D341Med (cell line): Measurements from ENCODE around the gene TFE3.

Experiments used
- DNase-seq: peaks from one replicate; pipeline ENCODE4 v3.0.0; 2012; ENCODE audit warnings: low spot score

TFE3 gene

GRCh38 chrX:49061490-49061889, 18.3 kb upstream of the TFE3 start:
- DNase-seq: no peak

DNA sequence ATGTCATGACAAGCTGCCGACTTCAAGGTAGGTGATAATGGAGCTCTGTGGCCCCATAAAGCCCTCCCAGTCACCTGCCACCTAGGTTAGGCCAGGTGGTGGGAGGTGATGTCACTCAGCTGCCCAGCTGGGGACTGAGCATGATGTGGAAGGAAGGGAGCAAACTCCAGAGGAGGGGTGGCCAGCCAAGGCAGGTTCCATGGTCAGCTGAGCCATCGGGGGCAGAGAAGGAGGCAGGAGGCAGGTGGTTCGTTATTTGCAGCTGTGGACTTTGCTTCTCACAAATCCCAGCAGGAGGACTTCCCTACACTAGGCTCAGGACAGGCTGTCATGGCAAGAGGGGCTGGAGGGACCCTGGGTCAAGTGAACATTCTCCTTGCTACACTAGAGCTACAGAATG, 17.8 kb upstream of the TFE3 start:
- no peak for DNase-seq

- no peak for DNase-seq
Measured at GRCh38 chrX:49059681-49060085, 16.5 kb upstream of the TFE3 start.

- DNase-seq: no peak
Measured at GRCh38 chrX:49059201-49059600, 16.0 kb upstream of the TFE3 start.

- no peak for DNase-seq
Measured at GRCh38 chrX:49058794-49059193, 15.6 kb upstream of the TFE3 start, which contains the start of gene CCDC120. CCDC120 (plus strand) TSS chrX:49058999; CDS start chrX:49062042, 3,043 bp downstream.

DNA sequence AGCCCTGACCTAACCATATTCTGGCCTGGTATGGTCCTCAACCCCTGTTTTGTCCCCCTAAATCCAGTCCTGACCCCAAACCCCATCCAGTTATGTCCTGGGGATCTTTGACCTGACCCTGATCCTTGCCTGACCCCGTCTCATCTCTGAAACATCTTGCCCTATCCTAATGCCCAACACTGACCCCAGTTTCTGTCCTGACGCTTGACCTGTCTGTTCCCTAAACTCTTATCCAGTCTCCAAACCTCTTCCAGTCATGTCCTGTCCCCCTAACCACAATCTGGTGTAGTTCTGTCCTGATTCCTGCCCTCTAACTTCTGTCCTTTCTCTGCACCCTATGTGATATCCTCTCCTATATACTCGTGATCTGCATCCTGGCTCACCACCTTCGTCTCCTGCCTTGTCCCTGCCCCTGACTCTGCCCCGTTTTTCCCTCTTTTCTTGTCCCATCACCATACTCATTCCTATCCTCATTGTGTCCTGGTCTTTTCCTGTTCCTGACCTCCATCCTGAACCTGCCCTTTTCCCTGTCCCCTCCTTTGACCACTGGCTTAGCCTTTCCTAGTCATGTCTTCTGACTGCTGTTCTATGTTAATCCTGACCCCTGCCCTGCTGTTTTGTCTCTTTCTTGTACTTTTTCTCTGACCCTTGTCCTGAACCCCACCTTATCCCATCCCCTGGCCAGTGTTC, 11.1 kb upstream of the TFE3 start:
- no peak for DNase-seq

GRCh38 chrX:49053223-49054072, 10.3 kb upstream of the TFE3 start:
- peak; percentile 90 for DNase-seq

GRCh38 chrX:49043987-49044281, 777 bp upstream of the TFE3 start:
- no peak for DNase-seq

DNA sequence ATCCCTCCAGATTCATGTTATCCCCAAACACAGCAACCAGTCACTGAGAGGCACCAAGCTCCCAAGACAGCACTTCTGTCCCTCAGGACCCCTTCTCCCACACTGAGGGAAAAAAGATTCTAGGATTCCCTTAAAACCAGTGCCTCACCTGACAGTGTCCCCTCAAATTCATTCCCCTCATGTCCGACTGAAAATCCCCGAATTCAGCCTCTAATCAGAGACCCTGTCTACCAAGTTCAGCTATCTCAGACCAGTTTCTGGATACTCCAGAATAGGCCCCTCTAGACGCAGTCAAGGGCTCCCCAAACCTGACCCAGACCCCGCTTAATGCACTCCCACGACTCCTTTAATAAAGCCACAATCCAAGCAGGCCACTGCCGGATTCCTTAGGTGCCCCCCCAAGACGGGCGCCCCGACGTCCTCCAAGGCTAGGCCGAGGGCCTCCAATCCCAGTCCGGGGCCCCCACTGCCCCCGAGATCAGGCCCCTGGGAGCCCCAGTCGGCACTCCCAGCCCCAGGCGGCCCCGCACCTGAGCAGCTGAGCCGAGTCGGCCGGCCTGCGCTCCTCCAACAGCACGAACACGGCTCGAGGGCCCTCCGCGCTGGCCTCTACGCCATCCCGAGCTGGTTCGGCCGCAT, 457 bp downstream of the TFE3 start:
- no peak for DNase-seq

DNA sequence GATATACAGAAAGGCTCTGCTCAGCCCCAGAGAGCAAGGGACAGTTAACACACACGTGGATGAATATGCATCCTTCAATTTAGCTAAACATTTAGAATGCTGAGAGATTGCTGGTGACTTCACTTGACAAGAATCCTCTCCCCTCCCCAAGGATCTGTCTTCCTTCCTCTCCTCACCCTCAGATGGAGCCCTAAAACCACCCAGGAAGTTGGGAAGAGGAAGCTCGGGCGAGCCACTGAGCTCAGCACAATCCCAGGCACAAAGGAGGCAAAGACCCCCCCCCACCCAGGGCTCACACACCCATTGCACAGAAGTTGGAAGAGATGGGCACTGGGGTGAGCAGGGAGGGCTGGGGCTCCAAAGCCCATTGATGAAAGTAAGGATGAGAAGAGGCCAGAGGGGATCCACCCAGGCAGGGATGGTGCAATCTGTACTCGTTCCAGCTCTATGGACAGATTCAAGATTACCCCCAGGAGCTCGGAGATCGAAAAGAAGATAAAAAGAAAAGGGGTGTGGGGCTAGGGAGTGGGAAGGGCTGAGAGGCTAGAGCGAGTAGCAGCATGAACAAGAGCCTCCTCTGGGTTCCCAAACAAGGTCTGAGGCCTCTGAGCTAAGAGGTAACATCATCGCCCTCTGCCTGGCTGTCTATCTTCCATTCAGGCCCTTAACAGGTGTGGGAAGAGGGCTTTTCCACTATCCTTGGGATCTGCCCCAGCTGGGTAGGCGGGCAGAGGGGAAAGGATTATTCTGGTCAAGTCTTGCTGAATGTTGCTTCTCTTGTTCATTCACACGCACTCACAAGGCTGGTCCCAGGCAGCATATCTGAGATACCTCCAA, 1.2 kb downstream of the TFE3 start:
- DNase-seq: no peak

GRCh38 chrX:49040376-49040955, 2.7 kb downstream of the TFE3 start:
- no peak for DNase-seq

DNA sequence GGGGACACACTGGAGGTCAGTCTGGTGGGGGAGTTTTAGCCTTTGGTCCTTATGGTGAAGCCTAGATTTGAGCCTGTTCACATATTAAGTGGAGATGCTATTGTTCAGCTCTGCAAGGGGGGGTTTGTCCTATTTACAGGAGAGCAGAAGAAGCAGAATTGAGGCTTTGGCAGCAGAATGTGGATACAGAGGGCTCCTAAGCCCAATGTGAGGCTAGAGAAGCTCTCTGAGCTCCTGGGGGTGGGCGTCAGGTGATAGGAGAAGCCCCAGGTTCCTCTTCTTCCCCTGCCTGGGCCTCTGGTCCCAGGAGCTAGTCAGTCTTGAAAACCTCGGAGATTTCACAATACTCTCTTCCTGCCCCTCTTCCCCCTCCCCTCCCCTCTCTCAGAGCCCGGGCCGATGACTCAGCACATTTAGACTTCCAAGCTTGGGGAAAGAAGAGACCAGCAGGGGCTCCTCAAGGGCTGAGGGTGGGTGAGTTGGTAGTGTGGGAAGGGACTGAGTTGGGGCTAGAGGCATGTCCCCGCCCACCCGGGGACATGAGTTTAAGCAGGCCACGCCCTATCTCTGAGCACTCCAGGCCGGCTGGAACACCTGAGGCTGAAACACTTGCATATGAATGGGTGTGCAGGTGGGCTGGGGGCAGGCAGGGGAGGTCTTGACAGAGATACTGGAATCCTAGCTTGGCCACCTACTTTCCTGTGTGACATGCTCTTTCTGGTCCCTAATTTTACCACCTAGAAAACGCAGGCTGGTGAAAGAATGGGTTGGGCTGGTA, 3.4 kb downstream of the TFE3 start:
- peak; percentile 61 for DNase-seq

DNA sequence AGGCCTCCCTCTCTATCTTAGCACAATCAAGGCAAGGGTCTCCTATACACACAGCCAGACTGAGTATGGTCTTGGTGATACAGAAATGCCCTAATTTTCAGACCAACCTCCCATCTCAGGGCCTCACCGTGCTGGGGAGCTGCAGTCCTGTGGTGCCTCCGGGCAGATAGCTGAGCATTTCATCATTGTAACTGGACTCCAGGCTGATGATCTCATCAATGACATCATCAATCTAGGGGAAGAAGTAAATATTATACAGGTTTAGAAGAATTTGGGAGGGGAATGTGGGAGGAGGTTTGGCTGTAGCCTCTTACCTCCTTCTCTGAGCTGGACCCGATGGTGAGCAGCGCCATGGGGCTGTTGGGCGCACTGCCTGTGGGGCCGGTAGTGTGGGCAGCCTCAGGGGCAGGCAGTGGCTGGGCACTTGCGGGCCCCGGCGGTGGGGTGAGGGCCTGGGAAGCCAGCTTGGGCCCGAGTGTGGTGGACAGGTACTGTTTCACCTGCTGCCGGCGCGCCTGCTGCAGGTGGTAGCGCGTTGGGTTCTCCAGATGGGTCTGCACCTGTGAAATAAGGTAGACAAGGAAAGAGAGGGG, 5.2 kb downstream of the TFE3 start:
- no peak for DNase-seq

- no peak for DNase-seq
Measured at GRCh38 chrX:49030283-49030682, 12.9 kb downstream of the TFE3 start.

- DNase-seq: no peak
Measured at GRCh38 chrX:49029876-49030275, 13.3 kb downstream of the TFE3 start.

DNA sequence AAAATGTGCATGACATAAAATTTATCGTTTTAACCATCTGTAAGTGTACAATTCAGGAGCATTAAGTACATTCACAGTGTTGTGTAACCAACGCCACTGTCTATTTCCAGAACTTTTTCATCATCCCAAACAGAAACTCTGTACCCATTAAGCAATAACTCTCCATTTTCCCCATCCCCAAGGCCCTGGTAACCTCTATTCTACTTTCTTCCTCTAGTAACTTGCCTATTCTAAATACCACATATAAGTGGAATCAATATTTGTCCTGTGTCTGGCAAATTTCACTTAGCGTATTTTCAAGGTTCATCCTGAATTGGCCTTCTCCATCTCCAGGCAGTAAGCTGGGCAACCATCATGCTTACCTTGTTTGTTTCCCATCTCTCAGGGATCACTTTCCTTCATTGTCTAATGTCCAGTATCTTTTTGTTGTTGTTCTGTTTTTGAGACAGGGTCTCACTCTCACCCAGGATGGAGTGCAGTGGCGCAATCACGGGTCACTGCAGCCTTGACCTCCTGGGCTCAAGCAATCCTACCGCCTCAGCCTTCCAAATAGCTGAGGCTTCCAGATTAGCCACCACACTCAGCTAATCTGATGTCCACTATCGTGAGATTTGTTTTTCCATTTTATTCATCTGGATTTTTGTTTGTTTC, 23.4 kb downstream of the TFE3 start:
- DNase-seq: no peak

DNA sequence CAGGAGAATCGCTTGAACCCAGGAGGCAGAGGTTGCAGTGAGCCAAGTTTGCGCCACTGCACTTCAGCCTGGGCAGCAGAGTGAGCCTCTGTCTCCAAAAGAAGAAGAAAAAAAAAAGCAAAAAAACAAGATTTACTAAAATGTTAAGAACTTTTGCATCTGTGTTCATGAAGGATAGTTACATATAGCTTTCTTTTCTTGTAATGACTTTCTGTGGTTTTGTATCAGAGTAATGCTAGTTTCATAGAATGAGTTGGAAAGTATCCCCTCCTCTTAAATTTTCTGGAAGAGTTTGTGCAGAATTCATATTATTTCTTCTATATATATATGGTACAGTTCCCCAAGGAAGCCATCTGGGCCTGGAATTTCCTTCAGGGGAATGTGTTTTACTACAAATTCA, 24.1 kb downstream of the TFE3 start:
- no peak for DNase-seq

- no peak for DNase-seq
Measured at GRCh38 chrX:49003696-49004095, 39.5 kb downstream of the TFE3 start.

DNA sequence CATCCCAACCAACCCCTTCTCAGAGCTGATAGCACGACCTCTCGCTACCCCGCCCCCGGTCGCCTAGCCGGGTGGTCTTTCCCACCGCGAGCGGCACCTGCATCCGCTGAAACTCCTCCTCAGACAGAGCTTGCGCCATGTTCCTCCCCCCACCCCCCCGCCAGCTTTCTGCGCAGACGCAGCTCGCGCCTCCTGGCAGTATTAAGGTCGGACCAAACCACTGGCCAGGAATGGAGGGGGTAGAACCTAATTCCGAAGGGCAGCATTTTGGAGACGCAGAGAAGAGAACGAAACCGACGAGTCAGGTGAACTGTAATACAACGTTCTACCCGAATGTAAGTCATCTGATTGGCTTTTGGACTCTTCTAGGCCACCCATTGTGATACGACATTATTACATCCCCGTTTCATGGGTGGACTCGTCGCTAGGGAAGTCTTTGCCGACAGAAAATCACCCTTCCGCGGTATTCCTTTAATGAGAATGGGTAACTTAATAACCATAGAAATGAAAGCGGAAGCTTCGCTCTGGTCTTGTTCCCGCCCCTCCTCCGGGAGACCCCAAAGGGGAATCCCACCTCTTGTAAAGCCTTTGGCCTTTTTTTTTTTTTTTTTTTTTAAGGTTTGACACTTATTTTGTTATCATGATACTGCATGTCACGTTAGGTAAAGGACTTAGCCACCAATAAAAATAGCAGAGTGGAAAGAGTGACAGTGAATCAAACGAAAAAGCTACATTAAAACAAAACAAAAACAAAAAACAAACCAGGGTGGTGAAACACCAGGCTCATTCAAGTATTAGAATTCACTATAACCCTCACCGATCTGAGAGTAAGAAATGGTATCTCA, 40.8 kb downstream of the TFE3 start, which contains the start of gene GRIPAP1:
GRIPAP1 (minus strand) TSS at position 174 of the 845 bp plus-strand sequence; CDS start at position 139, 35 bp downstream.
- peak; percentile 87 for DNase-seq
